K562 (cell line): ENCODE data around the gene DYNLT2.

Source experiments
- JUNB ChIP-seq: fragments of 450-650 bp; formaldehyde crosslinking; conservative IDR thresholded peaks from 2 replicates; pipeline ENCODE4 v1.4.0; 2020; ENCODE audit warnings: mild to moderate bottlenecking
- KDM1A ChIP-seq, 2 experiments: fragments of 450-650 bp; IDR thresholded peaks; 2 replicates each; pipeline ENCODE4 v1.6.1; 2016; ENCODE audit warnings: mild to moderate bottlenecking in 2 of 2
- KLF10 ChIP-seq: fragments of 250-450 bp; sonication (Bioruptor Pico); IDR thresholded peaks from 2 replicates; pipeline ENCODE4 v1.6.1; 2021; ENCODE audit warnings: matching md5 sums
- NBN ChIP-seq: fragments of 450-650 bp; IDR thresholded peaks from 2 replicates; pipeline ENCODE4 v1.6.1; 2016; ENCODE audit warnings: low read depth, mild to moderate bottlenecking
- NUFIP1 ChIP-seq: fragments of 450-650 bp; IDR thresholded peaks from 2 replicates; pipeline ENCODE4 v1.6.1; 2018; ENCODE audit not compliant: partially characterized antibody
- POLR2A ChIP-seq: fragments of 450-650 bp; conservative IDR thresholded peaks from 2 replicates; pipeline ENCODE4 v1.6.1; 2016
- PTTG1 ChIP-seq: fragments of 450-650 bp; IDR thresholded peaks from 2 replicates; pipeline ENCODE4 v1.6.1; 2016; ENCODE audit warnings: low read depth, mild to moderate bottlenecking, missing genetic modification characterization, missing compliant biosample characterization
- ZZZ3 ChIP-seq: fragments of 450-650 bp; IDR thresholded peaks from 2 replicates; pipeline ENCODE4 v1.6.1; 2016; ENCODE audit warnings: antibody characterized with exemption, mild to moderate bottlenecking, moderate library complexity
- TF ChIP-seq, protein P1 (sequence below), 3 experiments: IDR thresholded peaks in 2 of 3; conservative IDR thresholded peaks in 1 of 3; 2 replicates each; pipeline ENCODE4 v1.5.1; 2011 to 2012; ENCODE audit warnings: low read length in 3 of 3, mild to moderate bottlenecking in 3 of 3, control low read depth in 2 of 3, improper control_type of control experiment in 1 of 3, inconsistent platforms in 1 of 3, low read depth in 1 of 3, mixed read lengths in 1 of 3, moderate library complexity in 1 of 3; ENCODE audit not compliant: insufficient read depth in 2 of 3
- TF ChIP-seq, protein P2 (sequence below): fragments of 200-800 bp; sonication (Bioruptor generic); IDR thresholded peaks from 2 replicates; pipeline ENCODE4 v1.6.1; 2016; ENCODE audit warnings: missing genetic modification characterization, missing compliant biosample characterization
- TF ChIP-seq, protein P3 (sequence below): fragments of 450-650 bp; conservative IDR thresholded peaks from 2 replicates; pipeline ENCODE4 v1.6.1; 2016; ENCODE audit warnings: missing genetic modification characterization, low read depth, mild to moderate bottlenecking, control low read depth, missing compliant biosample characterization

DNA sequence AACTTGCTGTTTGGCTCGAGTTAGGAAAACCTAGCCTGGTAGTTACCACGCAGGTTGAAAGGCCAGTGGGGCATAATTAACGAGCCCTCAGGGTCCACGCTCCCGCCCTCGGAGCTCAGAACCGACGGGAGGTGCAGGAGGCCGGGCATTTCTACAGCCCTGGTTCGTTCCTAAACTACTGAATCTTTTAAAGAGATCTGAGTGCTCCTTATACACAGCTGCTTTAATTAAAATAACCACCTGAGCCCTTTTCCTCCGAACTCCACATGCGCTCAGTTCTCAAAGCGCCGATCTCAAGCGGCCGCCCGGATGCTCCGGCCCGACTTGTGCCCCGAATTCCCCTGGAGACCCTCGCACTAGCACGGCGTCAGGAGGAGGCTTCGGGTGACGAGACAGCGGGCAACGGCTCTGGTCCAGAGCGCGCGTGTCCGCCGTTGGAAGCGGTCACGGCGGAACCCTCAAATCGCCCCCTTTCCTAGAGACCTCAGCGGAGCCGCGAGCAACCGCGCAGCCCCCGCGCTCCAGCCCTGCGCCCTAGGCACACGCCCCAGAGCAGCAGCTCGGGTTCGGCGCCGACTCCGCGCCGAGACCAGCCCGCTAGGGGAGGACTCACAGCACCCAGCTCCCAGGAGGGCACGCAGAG, 49.9 kb downstream of the DYNLT2 start:
- TF ChIP-seq NBN (no peak), NUFIP1 (no peak), PTTG1 (tag) (no peak), KLF10 (CRISPR knock-in tag) (no peak), ZZZ3 (no peak), JUNB (CRISPR knock-in tag) (no peak), POLR2A (no peak), KDM1A (IDR thresholded peaks at IDR 0.05) (no peak)
- TF ChIP-seq, protein P1, sequence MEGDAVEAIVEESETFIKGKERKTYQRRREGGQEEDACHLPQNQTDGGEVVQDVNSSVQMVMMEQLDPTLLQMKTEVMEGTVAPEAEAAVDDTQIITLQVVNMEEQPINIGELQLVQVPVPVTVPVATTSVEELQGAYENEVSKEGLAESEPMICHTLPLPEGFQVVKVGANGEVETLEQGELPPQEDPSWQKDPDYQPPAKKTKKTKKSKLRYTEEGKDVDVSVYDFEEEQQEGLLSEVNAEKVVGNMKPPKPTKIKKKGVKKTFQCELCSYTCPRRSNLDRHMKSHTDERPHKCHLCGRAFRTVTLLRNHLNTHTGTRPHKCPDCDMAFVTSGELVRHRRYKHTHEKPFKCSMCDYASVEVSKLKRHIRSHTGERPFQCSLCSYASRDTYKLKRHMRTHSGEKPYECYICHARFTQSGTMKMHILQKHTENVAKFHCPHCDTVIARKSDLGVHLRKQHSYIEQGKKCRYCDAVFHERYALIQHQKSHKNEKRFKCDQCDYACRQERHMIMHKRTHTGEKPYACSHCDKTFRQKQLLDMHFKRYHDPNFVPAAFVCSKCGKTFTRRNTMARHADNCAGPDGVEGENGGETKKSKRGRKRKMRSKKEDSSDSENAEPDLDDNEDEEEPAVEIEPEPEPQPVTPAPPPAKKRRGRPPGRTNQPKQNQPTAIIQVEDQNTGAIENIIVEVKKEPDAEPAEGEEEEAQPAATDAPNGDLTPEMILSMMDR (IDR thresholded peaks at IDR 0.05 in 2 of 3, conservative IDR thresholded peaks at IDR 0.05 in 1 of 3; ENCODE audit: insufficient read depth in 2 of 3, low read depth in 1 of 3, low read length in 3 of 3) = no peak
- TF ChIP-seq, protein P2, sequence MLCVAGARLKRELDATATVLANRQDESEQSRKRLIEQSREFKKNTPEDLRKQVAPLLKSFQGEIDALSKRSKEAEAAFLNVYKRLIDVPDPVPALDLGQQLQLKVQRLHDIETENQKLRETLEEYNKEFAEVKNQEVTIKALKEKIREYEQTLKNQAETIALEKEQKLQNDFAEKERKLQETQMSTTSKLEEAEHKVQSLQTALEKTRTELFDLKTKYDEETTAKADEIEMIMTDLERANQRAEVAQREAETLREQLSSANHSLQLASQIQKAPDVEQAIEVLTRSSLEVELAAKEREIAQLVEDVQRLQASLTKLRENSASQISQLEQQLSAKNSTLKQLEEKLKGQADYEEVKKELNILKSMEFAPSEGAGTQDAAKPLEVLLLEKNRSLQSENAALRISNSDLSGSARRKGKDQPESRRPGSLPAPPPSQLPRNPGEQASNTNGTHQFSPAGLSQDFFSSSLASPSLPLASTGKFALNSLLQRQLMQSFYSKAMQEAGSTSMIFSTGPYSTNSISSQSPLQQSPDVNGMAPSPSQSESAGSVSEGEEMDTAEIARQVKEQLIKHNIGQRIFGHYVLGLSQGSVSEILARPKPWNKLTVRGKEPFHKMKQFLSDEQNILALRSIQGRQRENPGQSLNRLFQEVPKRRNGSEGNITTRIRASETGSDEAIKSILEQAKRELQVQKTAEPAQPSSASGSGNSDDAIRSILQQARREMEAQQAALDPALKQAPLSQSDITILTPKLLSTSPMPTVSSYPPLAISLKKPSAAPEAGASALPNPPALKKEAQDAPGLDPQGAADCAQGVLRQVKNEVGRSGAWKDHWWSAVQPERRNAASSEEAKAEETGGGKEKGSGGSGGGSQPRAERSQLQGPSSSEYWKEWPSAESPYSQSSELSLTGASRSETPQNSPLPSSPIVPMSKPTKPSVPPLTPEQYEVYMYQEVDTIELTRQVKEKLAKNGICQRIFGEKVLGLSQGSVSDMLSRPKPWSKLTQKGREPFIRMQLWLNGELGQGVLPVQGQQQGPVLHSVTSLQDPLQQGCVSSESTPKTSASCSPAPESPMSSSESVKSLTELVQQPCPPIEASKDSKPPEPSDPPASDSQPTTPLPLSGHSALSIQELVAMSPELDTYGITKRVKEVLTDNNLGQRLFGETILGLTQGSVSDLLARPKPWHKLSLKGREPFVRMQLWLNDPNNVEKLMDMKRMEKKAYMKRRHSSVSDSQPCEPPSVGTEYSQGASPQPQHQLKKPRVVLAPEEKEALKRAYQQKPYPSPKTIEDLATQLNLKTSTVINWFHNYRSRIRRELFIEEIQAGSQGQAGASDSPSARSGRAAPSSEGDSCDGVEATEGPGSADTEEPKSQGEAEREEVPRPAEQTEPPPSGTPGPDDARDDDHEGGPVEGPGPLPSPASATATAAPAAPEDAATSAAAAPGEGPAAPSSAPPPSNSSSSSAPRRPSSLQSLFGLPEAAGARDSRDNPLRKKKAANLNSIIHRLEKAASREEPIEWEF = no peak
- TF ChIP-seq, protein P3, sequence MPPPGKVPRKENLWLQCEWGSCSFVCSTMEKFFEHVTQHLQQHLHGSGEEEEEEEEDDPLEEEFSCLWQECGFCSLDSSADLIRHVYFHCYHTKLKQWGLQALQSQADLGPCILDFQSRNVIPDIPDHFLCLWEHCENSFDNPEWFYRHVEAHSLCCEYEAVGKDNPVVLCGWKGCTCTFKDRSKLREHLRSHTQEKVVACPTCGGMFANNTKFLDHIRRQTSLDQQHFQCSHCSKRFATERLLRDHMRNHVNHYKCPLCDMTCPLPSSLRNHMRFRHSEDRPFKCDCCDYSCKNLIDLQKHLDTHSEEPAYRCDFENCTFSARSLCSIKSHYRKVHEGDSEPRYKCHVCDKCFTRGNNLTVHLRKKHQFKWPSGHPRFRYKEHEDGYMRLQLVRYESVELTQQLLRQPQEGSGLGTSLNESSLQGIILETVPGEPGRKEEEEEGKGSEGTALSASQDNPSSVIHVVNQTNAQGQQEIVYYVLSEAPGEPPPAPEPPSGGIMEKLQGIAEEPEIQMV (tag) = no peak
